Suprapubic skin (tissue), 4 donors: ENCODE measurements around the gene HELZ. TPM values are rescaled to one million over a fixed set of nuclear protein-coding genes. Genes with fewer than 3 reads are reported as not detected.

Source experiments
- DNase-seq, 2 donors: peaks; one replicate each; pipeline ENCODE4 v3.0.0-alpha.2; 2019; ENCODE audit warnings: low spot score in 2 of 2
- H3K27ac ChIP-seq: fragments of 200-600 bp; sonication (generic); one replicate; pipeline ENCODE4 v1.5.1; 2019
- H3K27me3 ChIP-seq: fragments of 200-600 bp; sonication (generic); one replicate; pipeline ENCODE4 v1.5.1; 2019
- H3K36me3 ChIP-seq: fragments of 200-600 bp; sonication (generic); one replicate; pipeline ENCODE4 v1.5.1; 2019
- H3K4me1 ChIP-seq: fragments of 200-600 bp; sonication (generic); one replicate; pipeline ENCODE4 v1.5.1; 2019
- H3K4me3 ChIP-seq: fragments of 200-600 bp; sonication (generic); one replicate; pipeline ENCODE4 v1.5.1; 2019; ENCODE audit warnings: mild to moderate bottlenecking
- H3K9me3 ChIP-seq: fragments of 200-600 bp; sonication (generic); one replicate; pipeline ENCODE4 v1.5.1; 2019
- EP300 ChIP-seq: sonication (generic); formaldehyde crosslinking; IDR thresholded peaks from one replicate; pipeline ENCODE4 v1.6.1; 2017; ENCODE audit warnings: antibody characterized with exemption
- POLR2A ChIP-seq, 2 donors: fragments of 450-650 bp; IDR thresholded peaks; one replicate each; pipeline ENCODE4 v1.6.1; 2017; ENCODE audit warnings: antibody characterized with exemption in 2 of 2, mild to moderate bottlenecking in 2 of 2, moderate library complexity in 2 of 2
- POLR2AphosphoS5 ChIP-seq, 3 donors: sonication (generic); formaldehyde crosslinking; IDR thresholded peaks; one replicate each; pipeline ENCODE4 v1.6.1; 2017; ENCODE audit warnings: antibody characterized with exemption in 3 of 3
- WGBS: methylation state at CpG from one replicate; pipeline ENCODE4 v1.1.5; 2018; 5-methylcytosine and 5-hydroxymethylcytosine counted together
- total RNA-seq, 4 donors: library from RNA; depleted of rRNA; stranded (reverse); fragments of >200 nt; gene quantifications; one replicate each; pipeline ENCODE4 v1.1.0, GENCODE V29; 2016
- TF ChIP-seq, protein P1 (sequence below), 2 donors: fragments of 200-600 bp in 1 of 2; fragments of 450-650 bp in 1 of 2; sonication (generic) in 1 of 2; IDR thresholded peaks; one replicate each; pipeline ENCODE4 v1.5.1; 2016 to 2019; ENCODE audit warnings: antibody characterized with exemption in 2 of 2, mild to moderate bottlenecking in 1 of 2, moderate library complexity in 1 of 2

Gene HELZ
- total RNA-seq, 4 donors from 2014 or later: 30.9 to 88.5 (median 36.7) TPM

DNA sequence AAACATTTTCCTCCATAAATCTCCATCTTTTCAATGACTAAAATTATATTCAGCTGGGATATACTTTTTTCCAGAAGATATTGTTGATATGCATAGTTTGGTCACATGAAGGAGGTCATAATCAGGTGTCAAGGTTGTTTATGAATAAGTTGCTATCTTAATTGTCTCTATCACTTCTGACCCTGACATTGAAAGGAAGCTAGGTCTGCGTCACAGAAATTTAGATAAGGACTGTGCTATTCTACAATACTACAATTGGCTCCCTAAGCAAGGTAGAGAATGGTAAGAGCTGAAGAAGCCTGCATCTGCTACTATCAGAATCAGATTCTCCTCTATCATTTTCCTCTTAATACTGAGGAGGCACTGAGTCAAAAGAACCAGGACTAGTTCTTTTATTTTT lies 133.2 kb downstream of the HELZ start:
- Histone ChIP-seq H3K4me1 (no peaks in the 10 kb centered on the region), H3K27me3 (no peaks in the 10 kb centered on the region), H3K9me3 (no peaks in the 10 kb centered on the region), H3K36me3 (peaks cover 67% of the 10 kb centered on the region), H3K27ac (no peak overlapping the region), H3K4me3 (no peak overlapping the region)
- no peak for TF ChIP-seq POLR2AphosphoS5 (IDR thresholded peaks at IDR 0.05)
- TF ChIP-seq POLR2A (IDR thresholded peaks at IDR 0.05): no peak
- no peak for TF ChIP-seq EP300
- TF ChIP-seq, protein P1, sequence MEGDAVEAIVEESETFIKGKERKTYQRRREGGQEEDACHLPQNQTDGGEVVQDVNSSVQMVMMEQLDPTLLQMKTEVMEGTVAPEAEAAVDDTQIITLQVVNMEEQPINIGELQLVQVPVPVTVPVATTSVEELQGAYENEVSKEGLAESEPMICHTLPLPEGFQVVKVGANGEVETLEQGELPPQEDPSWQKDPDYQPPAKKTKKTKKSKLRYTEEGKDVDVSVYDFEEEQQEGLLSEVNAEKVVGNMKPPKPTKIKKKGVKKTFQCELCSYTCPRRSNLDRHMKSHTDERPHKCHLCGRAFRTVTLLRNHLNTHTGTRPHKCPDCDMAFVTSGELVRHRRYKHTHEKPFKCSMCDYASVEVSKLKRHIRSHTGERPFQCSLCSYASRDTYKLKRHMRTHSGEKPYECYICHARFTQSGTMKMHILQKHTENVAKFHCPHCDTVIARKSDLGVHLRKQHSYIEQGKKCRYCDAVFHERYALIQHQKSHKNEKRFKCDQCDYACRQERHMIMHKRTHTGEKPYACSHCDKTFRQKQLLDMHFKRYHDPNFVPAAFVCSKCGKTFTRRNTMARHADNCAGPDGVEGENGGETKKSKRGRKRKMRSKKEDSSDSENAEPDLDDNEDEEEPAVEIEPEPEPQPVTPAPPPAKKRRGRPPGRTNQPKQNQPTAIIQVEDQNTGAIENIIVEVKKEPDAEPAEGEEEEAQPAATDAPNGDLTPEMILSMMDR (IDR thresholded peaks at IDR 0.05): no peak
- DNase-seq: no peak
- 91% methylated on average over 1 of the region's 1 CpG for WGBS

GRCh38 chr17:67111327-67111726 lies 133.7 kb downstream of the HELZ start:
- no peaks in the 10 kb centered on the region for H3K4me1 ChIP-seq
- H3K27me3 ChIP-seq: no peaks in the 10 kb centered on the region
- H3K9me3 ChIP-seq: no peaks in the 10 kb centered on the region
- H3K27ac ChIP-seq: no peak overlapping the region
- TF ChIP-seq, protein P1 (IDR thresholded peaks at IDR 0.05): no peak
- TF ChIP-seq POLR2A (IDR thresholded peaks at IDR 0.05) (no peak), EP300 (no peak)
- no peak for DNase-seq
- H3K4me3 ChIP-seq: no peak overlapping the region
- 91% methylated on average over 2 of the region's 2 CpGs for WGBS
- H3K36me3 ChIP-seq: peaks cover 67% of the 10 kb centered on the region

GRCh38 chr17:67110619-67111018 lies 134.4 kb downstream of the HELZ start:
- no peaks in the 10 kb centered on the region for H3K27me3 ChIP-seq
- TF ChIP-seq POLR2AphosphoS5 (IDR thresholded peaks at IDR 0.05) (no peak), EP300 (no peak), POLR2A (IDR thresholded peaks at IDR 0.05) (no peak)
- TF ChIP-seq, protein P1 (IDR thresholded peaks at IDR 0.05): no peak
- DNase-seq: no peak
- WGBS: 95% methylated on average over 3 of the region's 3 CpGs
- peaks cover 67% of the 10 kb centered on the region for H3K36me3 ChIP-seq
- H3K27ac ChIP-seq: no peak overlapping the region
- no peak overlapping the region for H3K4me3 ChIP-seq
- H3K9me3 ChIP-seq: no peaks in the 10 kb centered on the region
- no peaks in the 10 kb centered on the region for H3K4me1 ChIP-seq

- Histone ChIP-seq H3K4me1 (no peaks in the 10 kb centered on the region), H3K36me3 (peaks cover 67% of the 10 kb centered on the region), H3K27ac (no peak overlapping the region), H3K9me3 (no peaks in the 10 kb centered on the region), H3K4me3 (no peak overlapping the region), H3K27me3 (no peaks in the 10 kb centered on the region)
- DNase-seq: no peak
- TF ChIP-seq POLR2A (IDR thresholded peaks at IDR 0.05) (no peak), POLR2AphosphoS5 (IDR thresholded peaks at IDR 0.05) (no peak), EP300 (no peak)
- TF ChIP-seq, protein P1 (IDR thresholded peaks at IDR 0.05): no peak
- 84% methylated on average over 5 of the region's 5 CpGs for WGBS
These were observed 135.9 kb downstream of the HELZ start for GRCh38 chr17:67109111-67109510.

DNA sequence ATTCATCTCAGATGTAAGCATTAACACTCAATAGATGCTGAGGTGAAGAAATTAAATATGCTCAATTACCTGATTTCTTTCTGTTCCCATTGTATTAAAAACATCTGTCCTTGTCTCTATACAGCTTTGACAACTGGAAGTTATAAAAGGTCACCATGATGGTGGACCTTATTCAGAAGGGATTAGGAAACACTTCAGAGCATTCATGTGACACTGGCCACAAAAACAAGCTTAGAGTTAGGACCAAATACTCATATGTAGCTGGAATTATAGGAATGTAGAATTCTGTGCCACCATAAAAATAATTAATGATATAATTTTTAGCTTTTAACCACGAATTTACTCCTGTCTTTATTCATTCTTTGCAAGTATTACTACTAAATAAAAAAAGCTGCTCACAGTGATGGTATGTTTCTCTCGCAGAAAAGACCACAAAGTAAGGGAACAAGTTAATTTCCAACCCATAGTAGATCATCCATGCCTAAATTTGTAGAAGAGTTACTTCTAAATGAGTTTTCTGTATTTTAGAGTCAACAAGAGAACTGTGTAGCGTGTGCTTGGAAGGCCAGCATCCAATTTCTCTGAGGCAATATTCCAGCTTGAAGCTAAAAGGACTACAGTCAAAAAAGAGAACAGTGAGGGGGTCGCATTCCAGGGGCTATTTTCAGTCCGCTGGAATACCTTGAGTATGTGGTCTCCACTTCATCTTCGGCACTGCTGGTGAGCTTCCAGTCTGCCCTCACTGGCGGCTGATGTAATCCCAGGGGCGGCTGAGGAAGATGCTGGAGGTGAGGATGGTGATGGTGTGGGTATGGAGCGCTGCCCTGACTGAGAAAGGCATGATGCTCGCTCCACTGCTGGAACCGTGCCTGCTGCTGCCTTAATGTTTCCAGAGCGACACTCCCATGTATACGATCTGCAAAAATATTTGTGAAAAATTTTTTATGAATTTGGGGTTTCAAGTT lies 136.9 kb downstream of the HELZ start:
- WGBS: 85% methylated on average over 13 of the region's 13 CpGs
- Histone ChIP-seq H3K27me3 (no peaks in the 10 kb centered on the region), H3K4me1 (no peaks in the 10 kb centered on the region), H3K4me3 (no peak overlapping the region), H3K36me3 (peaks cover 61% of the 10 kb centered on the region), H3K9me3 (no peaks in the 10 kb centered on the region), H3K27ac (no peak overlapping the region)
- DNase-seq: no peak
- no peak for TF ChIP-seq EP300
- TF ChIP-seq POLR2AphosphoS5 (IDR thresholded peaks at IDR 0.05): no peak
- TF ChIP-seq, protein P1 (IDR thresholded peaks at IDR 0.05): no peak
- TF ChIP-seq POLR2A (IDR thresholded peaks at IDR 0.05): no peak
